H1 (cell line): ENCODE results near the gene ZNF516. TPM values are rescaled to one million over a fixed set of nuclear protein-coding genes. Genes with fewer than 3 reads are reported as not detected.

Source experiments
- ASH2L ChIP-seq: fragments of 200-600, 300-600 bp; sonication (generic); IDR thresholded peaks from one replicate; pipeline ENCODE4 v1.7.1; 2017; ENCODE audit warnings: low read length
- BRCA1 ChIP-seq: IDR thresholded peaks from 2 replicates; pipeline ENCODE4 v1.6.1; 2012; ENCODE audit warnings: low read depth, low read length, improper control_type of control experiment
- CHD2 ChIP-seq: IDR thresholded peaks from 2 replicates; pipeline ENCODE4 v1.6.1; 2012; ENCODE audit warnings: low read length, improper control_type of control experiment
- SIN3A ChIP-seq, 2 experiments: IDR thresholded peaks in 1 of 2; conservative IDR thresholded peaks in 1 of 2; 2 replicates each; pipeline ENCODE4 v1.6.1; 2011 to 2012; ENCODE audit warnings: low read length in 2 of 2, improper control_type of control experiment in 1 of 2, low read depth in 1 of 2, mild to moderate bottlenecking in 1 of 2
- TBP ChIP-seq: IDR thresholded peaks from 2 replicates; pipeline ENCODE4 v1.6.1; 2011; ENCODE audit warnings: low read depth, low read length, improper control_type of control experiment
- YY1 ChIP-seq: IDR thresholded peaks from 2 replicates; pipeline ENCODE4 v1.6.1; 2011; ENCODE audit warnings: low read depth, mild to moderate bottlenecking, low read length
- polyA plus RNA-seq, 7 experiments: library from polyadenylated mRNA; depleted of rRNA in 3 of 7; stranded (reverse) in 5 of 7; unstranded in 2 of 7; fragments of >200 nt in 5 of 7; fragments of 200-250 nt in 2 of 7; gene quantifications; 1 replicate in 5 of 7; 2 replicates in 1 of 7; 4 replicates in 1 of 7; pipeline versions ENCODE4 v1.2.1 to v1.2.3, GENCODE V29; 2011 to 2013; ENCODE audit warnings: missing spikeins in 2 of 7, mixed read lengths in 2 of 7
- total RNA-seq: library from RNA; stranded (reverse); fragmentation: NEBNext Ultra II Directional; extraction: Animal tissue kit (Norgen Biotek cat#: 25700); gene quantifications from 2 replicates; pipeline ENCODE4 v1.2.1, GENCODE V29; 2021
- TF ChIP-seq, protein P1 (sequence below): fragments of 300-600 bp; sonication (generic); IDR thresholded peaks from 2 replicates; pipeline ENCODE4 v1.7.1; 2012; ENCODE audit warnings: low read length, moderate library complexity, mild to moderate bottlenecking, inconsistent platforms; ENCODE audit not compliant: insufficient replicate concordance
- TF ChIP-seq, protein P2 (sequence below): IDR thresholded peaks from 2 replicates; pipeline ENCODE4 v1.6.1; 2012; ENCODE audit warnings: inconsistent platforms
- TF ChIP-seq, protein P3 (sequence below): IDR thresholded peaks from 2 replicates; pipeline ENCODE4 v1.6.1; 2011; ENCODE audit warnings: low read depth, mild to moderate bottlenecking, low read length; ENCODE audit not compliant: insufficient read depth

ZNF516 gene
- total and polyA plus RNA-seq, 2 of the 8 experiments (the other 6 are each of a cell fraction or from before 2014, with no cell fraction given), result 7.3 to 17.0 TPM

DNA sequence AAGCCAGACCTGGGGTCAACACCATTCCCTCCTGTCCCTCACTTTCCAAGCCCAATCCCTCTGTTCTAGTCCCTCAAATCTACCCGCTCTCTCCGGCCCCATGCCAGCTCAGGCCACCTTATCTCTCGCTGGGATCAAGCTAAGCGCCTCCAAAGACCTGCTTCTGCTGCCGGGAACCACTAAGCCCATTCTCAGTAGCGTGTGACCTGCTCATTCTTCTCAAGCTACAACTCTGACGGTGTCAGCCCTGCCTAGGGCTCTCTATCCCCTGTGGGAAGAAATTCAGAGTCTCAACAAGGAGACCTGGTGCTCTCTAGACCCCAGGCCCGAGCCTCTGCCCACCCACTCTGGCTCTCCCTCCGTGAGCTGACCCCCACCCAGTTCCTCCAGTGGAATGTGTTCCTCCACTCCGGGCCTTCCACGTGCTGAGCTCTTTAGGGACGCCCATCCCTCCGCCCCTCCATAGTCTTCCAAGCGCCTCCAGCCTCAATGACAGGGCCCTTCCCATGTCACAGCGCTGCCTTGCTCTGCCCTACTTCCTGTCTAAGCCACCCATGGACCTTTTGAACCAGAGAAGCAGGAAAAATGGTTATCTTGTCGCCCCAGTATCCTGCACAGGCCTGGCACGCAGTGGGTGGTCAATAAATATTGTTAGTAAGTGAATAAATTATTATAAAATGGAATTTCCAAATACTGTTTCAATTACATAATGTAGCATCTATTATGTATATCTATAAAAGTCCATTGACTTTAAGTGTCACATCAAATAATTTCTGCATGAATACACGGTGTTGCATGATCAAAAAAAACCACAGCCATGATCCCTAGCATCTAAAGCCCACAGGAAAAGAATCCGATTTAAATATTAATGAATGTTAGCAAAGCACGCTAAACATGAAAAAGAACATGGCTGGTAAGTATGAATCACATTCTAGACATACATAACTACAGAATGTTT, 127.6 kb downstream of the ZNF516 start (continued):
- TF ChIP-seq, protein P1, sequence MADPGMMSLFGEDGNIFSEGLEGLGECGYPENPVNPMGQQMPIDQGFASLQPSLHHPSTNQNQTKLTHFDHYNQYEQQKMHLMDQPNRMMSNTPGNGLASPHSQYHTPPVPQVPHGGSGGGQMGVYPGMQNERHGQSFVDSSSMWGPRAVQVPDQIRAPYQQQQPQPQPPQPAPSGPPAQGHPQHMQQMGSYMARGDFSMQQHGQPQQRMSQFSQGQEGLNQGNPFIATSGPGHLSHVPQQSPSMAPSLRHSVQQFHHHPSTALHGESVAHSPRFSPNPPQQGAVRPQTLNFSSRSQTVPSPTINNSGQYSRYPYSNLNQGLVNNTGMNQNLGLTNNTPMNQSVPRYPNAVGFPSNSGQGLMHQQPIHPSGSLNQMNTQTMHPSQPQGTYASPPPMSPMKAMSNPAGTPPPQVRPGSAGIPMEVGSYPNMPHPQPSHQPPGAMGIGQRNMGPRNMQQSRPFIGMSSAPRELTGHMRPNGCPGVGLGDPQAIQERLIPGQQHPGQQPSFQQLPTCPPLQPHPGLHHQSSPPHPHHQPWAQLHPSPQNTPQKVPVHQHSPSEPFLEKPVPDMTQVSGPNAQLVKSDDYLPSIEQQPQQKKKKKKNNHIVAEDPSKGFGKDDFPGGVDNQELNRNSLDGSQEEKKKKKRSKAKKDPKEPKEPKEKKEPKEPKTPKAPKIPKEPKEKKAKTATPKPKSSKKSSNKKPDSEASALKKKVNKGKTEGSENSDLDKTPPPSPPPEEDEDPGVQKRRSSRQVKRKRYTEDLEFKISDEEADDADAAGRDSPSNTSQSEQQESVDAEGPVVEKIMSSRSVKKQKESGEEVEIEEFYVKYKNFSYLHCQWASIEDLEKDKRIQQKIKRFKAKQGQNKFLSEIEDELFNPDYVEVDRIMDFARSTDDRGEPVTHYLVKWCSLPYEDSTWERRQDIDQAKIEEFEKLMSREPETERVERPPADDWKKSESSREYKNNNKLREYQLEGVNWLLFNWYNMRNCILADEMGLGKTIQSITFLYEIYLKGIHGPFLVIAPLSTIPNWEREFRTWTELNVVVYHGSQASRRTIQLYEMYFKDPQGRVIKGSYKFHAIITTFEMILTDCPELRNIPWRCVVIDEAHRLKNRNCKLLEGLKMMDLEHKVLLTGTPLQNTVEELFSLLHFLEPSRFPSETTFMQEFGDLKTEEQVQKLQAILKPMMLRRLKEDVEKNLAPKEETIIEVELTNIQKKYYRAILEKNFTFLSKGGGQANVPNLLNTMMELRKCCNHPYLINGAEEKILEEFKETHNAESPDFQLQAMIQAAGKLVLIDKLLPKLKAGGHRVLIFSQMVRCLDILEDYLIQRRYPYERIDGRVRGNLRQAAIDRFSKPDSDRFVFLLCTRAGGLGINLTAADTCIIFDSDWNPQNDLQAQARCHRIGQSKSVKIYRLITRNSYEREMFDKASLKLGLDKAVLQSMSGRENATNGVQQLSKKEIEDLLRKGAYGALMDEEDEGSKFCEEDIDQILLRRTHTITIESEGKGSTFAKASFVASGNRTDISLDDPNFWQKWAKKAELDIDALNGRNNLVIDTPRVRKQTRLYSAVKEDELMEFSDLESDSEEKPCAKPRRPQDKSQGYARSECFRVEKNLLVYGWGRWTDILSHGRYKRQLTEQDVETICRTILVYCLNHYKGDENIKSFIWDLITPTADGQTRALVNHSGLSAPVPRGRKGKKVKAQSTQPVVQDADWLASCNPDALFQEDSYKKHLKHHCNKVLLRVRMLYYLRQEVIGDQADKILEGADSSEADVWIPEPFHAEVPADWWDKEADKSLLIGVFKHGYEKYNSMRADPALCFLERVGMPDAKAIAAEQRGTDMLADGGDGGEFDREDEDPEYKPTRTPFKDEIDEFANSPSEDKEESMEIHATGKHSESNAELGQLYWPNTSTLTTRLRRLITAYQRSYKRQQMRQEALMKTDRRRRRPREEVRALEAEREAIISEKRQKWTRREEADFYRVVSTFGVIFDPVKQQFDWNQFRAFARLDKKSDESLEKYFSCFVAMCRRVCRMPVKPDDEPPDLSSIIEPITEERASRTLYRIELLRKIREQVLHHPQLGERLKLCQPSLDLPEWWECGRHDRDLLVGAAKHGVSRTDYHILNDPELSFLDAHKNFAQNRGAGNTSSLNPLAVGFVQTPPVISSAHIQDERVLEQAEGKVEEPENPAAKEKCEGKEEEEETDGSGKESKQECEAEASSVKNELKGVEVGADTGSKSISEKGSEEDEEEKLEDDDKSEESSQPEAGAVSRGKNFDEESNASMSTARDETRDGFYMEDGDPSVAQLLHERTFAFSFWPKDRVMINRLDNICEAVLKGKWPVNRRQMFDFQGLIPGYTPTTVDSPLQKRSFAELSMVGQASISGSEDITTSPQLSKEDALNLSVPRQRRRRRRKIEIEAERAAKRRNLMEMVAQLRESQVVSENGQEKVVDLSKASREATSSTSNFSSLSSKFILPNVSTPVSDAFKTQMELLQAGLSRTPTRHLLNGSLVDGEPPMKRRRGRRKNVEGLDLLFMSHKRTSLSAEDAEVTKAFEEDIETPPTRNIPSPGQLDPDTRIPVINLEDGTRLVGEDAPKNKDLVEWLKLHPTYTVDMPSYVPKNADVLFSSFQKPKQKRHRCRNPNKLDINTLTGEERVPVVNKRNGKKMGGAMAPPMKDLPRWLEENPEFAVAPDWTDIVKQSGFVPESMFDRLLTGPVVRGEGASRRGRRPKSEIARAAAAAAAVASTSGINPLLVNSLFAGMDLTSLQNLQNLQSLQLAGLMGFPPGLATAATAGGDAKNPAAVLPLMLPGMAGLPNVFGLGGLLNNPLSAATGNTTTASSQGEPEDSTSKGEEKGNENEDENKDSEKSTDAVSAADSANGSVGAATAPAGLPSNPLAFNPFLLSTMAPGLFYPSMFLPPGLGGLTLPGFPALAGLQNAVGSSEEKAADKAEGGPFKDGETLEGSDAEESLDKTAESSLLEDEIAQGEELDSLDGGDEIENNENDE, result no peak
- TF ChIP-seq, protein P2, sequence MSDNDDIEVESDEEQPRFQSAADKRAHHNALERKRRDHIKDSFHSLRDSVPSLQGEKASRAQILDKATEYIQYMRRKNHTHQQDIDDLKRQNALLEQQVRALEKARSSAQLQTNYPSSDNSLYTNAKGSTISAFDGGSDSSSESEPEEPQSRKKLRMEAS, result no peak
- TF ChIP-seq YY1 (no peak), TBP (no peak), ASH2L (no peak), BRCA1 (no peak), CHD2 (no peak), SIN3A (conservative IDR thresholded peaks at IDR 0.05 in 1 of 2, IDR thresholded peaks at IDR 0.05 in 1 of 2; ENCODE audit: low read depth in 1 of 2, low read length in 2 of 2) (no peak)
- TF ChIP-seq, protein P3, sequence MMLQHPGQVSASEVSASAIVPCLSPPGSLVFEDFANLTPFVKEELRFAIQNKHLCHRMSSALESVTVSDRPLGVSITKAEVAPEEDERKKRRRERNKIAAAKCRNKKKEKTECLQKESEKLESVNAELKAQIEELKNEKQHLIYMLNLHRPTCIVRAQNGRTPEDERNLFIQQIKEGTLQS, result no peak
